NT2/D1 (cell line): ENCODE measurements around the gene IL17REL.

Source experiments
- DNase-seq: peaks from one replicate; pipeline ENCODE4 v3.0.0-alpha.2; 2011; ENCODE audit warnings: low read depth, low spot score
- H3K27me3 ChIP-seq: 2 replicates; pipeline ENCODE4 v1.6.0; 2011; ENCODE audit warnings: mild to moderate bottlenecking; ENCODE audit not compliant: insufficient read length, insufficient read depth
- H3K36me3 ChIP-seq: 2 replicates; pipeline ENCODE4 v1.6.1; 2011; ENCODE audit warnings: mild to moderate bottlenecking, low read length, mixed read lengths; ENCODE audit not compliant: insufficient read depth, insufficient read length
- H3K4me1 ChIP-seq: 2 replicates; pipeline ENCODE4 v1.5.1; 2011; ENCODE audit not compliant: insufficient read depth, insufficient read length
- H3K4me3 ChIP-seq: 2 replicates; pipeline ENCODE4 v1.5.1; 2011; ENCODE audit warnings: low read depth; ENCODE audit not compliant: insufficient read length
- H3K9ac ChIP-seq: 2 replicates; pipeline ENCODE4 v1.6.0; 2011; ENCODE audit warnings: low read depth; ENCODE audit not compliant: insufficient read length
- H3K9me3 ChIP-seq: 2 replicates; pipeline ENCODE4 v1.5.1; 2011; ENCODE audit warnings: mild to moderate bottlenecking, low read length; ENCODE audit not compliant: insufficient read depth
- SUZ12 ChIP-seq: IDR thresholded peaks from 2 replicates; pipeline ENCODE4 v1.6.1; 2011; ENCODE audit not compliant: insufficient read length, insufficient read depth; ENCODE audit errors: extremely low read depth
- YY1 ChIP-seq: IDR thresholded peaks from 2 replicates; pipeline ENCODE4 v1.6.1; 2011; ENCODE audit not compliant: insufficient read length, insufficient read depth
- ZNF274 ChIP-seq: IDR thresholded peaks from 2 replicates; pipeline ENCODE4 v1.6.1; 2011; ENCODE audit warnings: mild to moderate bottlenecking, low read depth, low read length

The IL17REL gene

GRCh38 chr22:49960159-49961004 lies 52.2 kb downstream of the IL17REL start, which contains the start of gene PIM3:
PIM3 (plus strand) TSS chr22:49960772; CDS start chr22:49960948, 176 bp downstream.
- H3K36me3 ChIP-seq: peaks cover 27% of the 10 kb centered on the region
- no peaks in the 10 kb centered on the region for H3K9me3 ChIP-seq
- H3K4me1 ChIP-seq: peaks cover 11% of the 10 kb centered on the region
- H3K4me3 ChIP-seq: peak within 1 kb of the TSS; percentile 75
- H3K27me3 ChIP-seq: peaks cover 3% of the 10 kb centered on the region
- peak; percentile 78 for DNase-seq
- peak within 1 kb of the TSS; percentile 88 for H3K9ac ChIP-seq
- TF ChIP-seq ZNF274: no peak
- TF ChIP-seq YY1: no peak
- no peak for TF ChIP-seq SUZ12

- Histone ChIP-seq H3K27me3 (peaks cover 3% of the 10 kb centered on the region), H3K9me3 (no peaks in the 10 kb centered on the region), H3K4me1 (peaks cover 11% of the 10 kb centered on the region), H3K4me3 (peak overlapping the region; percentile 57), H3K36me3 (peaks cover 23% of the 10 kb centered on the region), H3K9ac (peak overlapping the region; percentile 76)
- DNase-seq: no peak
- TF ChIP-seq SUZ12 (no peak), ZNF274 (no peak), YY1 (no peak)
Measured at GRCh38 chr22:49959782-49960158, 52.8 kb downstream of the IL17REL start.

- TF ChIP-seq ZNF274: no peak
- H3K4me3 ChIP-seq: peak overlapping the region; percentile 57
- DNase-seq: no peak
- peak overlapping the region; percentile 76 for H3K9ac ChIP-seq
- H3K9me3 ChIP-seq: no peaks in the 10 kb centered on the region
- H3K36me3 ChIP-seq: peaks cover 17% of the 10 kb centered on the region
- peaks cover 11% of the 10 kb centered on the region for H3K4me1 ChIP-seq
- peaks cover 3% of the 10 kb centered on the region for H3K27me3 ChIP-seq
Measured at GRCh38 chr22:49958931-49959781, 53.4 kb downstream of the IL17REL start.

- no peak overlapping the region for H3K4me3 ChIP-seq
- peaks cover 9% of the 10 kb centered on the region for H3K4me1 ChIP-seq
- H3K9ac ChIP-seq: no peak overlapping the region
- peaks cover 3% of the 10 kb centered on the region for H3K27me3 ChIP-seq
- peaks cover 10% of the 10 kb centered on the region for H3K36me3 ChIP-seq
- no peak for DNase-seq
- no peaks in the 10 kb centered on the region for H3K9me3 ChIP-seq
- TF ChIP-seq YY1 (no peak), SUZ12 (no peak), ZNF274 (no peak)
Measured at GRCh38 chr22:49958366-49958921, 54.1 kb downstream of the IL17REL start.

- Histone ChIP-seq H3K9ac (no peak overlapping the region), H3K27me3 (peaks cover 3% of the 10 kb centered on the region), H3K36me3 (peaks cover 4% of the 10 kb centered on the region), H3K9me3 (no peaks in the 10 kb centered on the region), H3K4me3 (no peak overlapping the region), H3K4me1 (peaks cover 7% of the 10 kb centered on the region)
- TF ChIP-seq ZNF274 (no peak), SUZ12 (no peak), YY1 (no peak)
- DNase-seq: no peak
Measured at GRCh38 chr22:49957826-49958365, 54.7 kb downstream of the IL17REL start.

- no peak for DNase-seq
- TF ChIP-seq SUZ12 (no peak), ZNF274 (no peak), YY1 (no peak)
- H3K9me3 ChIP-seq: no peaks in the 10 kb centered on the region
- H3K36me3 ChIP-seq: no peaks in the 10 kb centered on the region
- H3K4me3 ChIP-seq: no peak overlapping the region
- H3K4me1 ChIP-seq: peaks cover 7% of the 10 kb centered on the region
- no peak overlapping the region for H3K9ac ChIP-seq
- H3K27me3 ChIP-seq: peaks cover 3% of the 10 kb centered on the region
Measured at GRCh38 chr22:49956914-49957825, 55.4 kb downstream of the IL17REL start.
